GM18873 (cell line): ENCODE data around the gene RLN3.

Source experiments
- ATAC-seq: cut with Tn5 transposase; IDR thresholded peaks from one replicate; pipeline ENCODE4 v1.9.1; 2021; ENCODE audit warnings: mild to moderate bottlenecking, moderate library complexity, moderate number of reproducible peaks; ENCODE audit not compliant: unreplicated experiment, low FRiP score

The RLN3 gene

GRCh38 chr19:14052470-14052869 is 24.5 kb downstream of the RLN3 start:
- no peak for ATAC-seq

- ATAC-seq = no peak
Measured at GRCh38 chr19:14053032-14053431, 25.1 kb downstream of the RLN3 start.

GRCh38 chr19:14053500-14053899 is 25.6 kb downstream of the RLN3 start:
- ATAC-seq = no peak

GRCh38 chr19:14054099-14054498 is 26.2 kb downstream of the RLN3 start:
- ATAC-seq = no peak

- ATAC-seq = no peak
Measured at GRCh38 chr19:14054721-14055120, 26.8 kb downstream of the RLN3 start.

- no peak for ATAC-seq
Measured at GRCh38 chr19:14055396-14055795, 27.4 kb downstream of the RLN3 start.

GRCh38 chr19:14056069-14056666 is 28.2 kb downstream of the RLN3 start:
- ATAC-seq = no peak

- ATAC-seq = no peak
Measured at GRCh38 chr19:14056741-14057356, 28.9 kb downstream of the RLN3 start.

- ATAC-seq = no peak
Measured at GRCh38 chr19:14058182-14059092, 30.5 kb downstream of the RLN3 start.

- no peak for ATAC-seq
Measured at GRCh38 chr19:14059093-14059480, 31.1 kb downstream of the RLN3 start.

- no peak for ATAC-seq
Measured at GRCh38 chr19:14059652-14060155, 31.8 kb downstream of the RLN3 start.

GRCh38 chr19:14061081-14061749 is 33.3 kb downstream of the RLN3 start:
- no peak for ATAC-seq

GRCh38 chr19:14061751-14062557 is 34.0 kb downstream of the RLN3 start, which contains the start of gene PALM3:
Gene PALM3, minus strand, starts transcription at chr19:14062076. Its CDS starts 96 bp downstream, at chr19:14061980.
- no peak for ATAC-seq

- no peak for ATAC-seq
Measured at GRCh38 chr19:14062558-14062855, 34.6 kb downstream of the RLN3 start.

- ATAC-seq = no peak
Measured at GRCh38 chr19:14063105-14063504, 35.2 kb downstream of the RLN3 start.

- ATAC-seq = no peak
Measured at GRCh38 chr19:14066134-14066533, 38.2 kb downstream of the RLN3 start.

- no peak for ATAC-seq
Measured at GRCh38 chr19:14070268-14071050, 42.5 kb downstream of the RLN3 start.

GRCh38 chr19:14072535-14073260 is 44.8 kb downstream of the RLN3 start, which contains the start of gene MISP3:
Gene MISP3, plus strand, starts transcription at chr19:14072786. Its CDS starts 524 bp downstream, at chr19:14073310.
- ATAC-seq = no peak
